GM19240 (cell line): Measurements from ENCODE around the gene CCT7.

ENCODE experiments used
- DNase-seq: peaks from one replicate; pipeline ENCODE4 v3.0.0; 2011; ENCODE audit warnings: low spot score; ENCODE audit not compliant: insufficient read length

CCT7 gene

DNA sequence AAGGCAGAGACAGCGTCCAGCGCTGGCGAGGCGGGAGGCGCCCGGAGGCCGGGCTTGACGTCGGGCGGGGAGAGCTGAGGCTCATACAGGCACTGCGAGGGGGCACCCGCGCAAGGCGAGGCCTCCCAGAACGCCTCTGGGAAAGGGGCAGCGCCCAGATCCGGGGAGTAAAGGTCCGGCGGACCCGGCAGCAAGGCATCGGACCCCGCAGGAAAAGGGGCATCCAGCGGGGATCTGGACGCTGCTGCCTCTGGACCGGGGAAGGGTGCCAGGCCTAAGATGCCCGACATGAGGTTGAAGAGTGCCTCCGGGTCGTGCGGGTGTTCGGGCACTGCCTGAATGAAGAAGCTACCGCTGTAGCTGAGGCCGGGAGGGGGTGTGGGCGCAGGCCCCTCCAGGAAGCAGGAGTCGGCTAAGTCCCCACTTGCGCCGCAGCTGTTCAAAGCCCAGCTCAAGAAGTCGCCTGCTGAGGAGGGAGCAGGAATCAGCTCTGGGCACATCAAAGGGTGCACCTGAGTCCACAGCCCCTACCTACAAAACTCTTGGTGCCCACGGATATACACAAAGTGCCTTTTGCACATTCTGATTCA, 58.3 kb downstream of the CCT7 start:
- DNase-seq, result no peak

- no peak for DNase-seq
These were observed 58.9 kb downstream of the CCT7 start for GRCh38 chr2:73292906-73293533.

DNA sequence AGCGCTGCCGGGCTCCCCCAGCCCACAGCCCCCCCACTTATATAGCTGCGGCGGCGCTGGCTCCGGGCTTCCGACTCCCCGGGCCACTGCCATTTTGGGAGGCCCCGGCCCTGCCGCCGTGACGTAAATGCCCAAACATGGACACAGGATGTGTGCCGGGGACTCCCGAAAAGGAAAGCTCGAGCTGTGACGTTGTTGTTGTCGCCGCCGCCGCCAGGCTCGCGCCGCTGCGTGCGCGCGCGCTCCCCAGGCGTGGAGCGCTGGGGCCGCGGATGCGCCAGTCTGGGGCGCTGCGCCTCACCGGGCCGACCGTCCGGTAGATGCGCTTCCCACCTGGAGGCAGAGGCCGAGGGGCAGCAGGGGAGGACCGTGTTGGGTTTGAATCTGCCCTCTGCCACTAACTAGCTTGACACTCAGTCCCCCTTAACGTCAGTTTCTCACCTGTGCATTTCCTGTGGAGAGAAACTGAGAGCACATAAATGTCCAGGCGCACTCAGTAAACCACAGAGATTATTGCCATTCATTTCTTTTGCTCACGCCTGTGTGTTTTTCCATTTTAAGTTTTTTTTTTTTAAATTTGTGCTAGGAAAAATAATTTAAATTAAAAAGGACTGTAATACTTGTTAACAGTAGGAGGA, 59.5 kb downstream of the CCT7 start, which contains the start of gene EGR4:
TSS of gene EGR4 (minus strand) at position 15 of the 638 bp plus-strand sequence. CDS start 231 bp downstream, outside the sequence.
- peak; percentile 89 for DNase-seq

GRCh38 chr2:73294239-73294638, 60.1 kb downstream of the CCT7 start:
- no peak for DNase-seq

- DNase-seq, result no peak
These were observed 61.8 kb downstream of the CCT7 start for GRCh38 chr2:73295751-73296400.

DNA sequence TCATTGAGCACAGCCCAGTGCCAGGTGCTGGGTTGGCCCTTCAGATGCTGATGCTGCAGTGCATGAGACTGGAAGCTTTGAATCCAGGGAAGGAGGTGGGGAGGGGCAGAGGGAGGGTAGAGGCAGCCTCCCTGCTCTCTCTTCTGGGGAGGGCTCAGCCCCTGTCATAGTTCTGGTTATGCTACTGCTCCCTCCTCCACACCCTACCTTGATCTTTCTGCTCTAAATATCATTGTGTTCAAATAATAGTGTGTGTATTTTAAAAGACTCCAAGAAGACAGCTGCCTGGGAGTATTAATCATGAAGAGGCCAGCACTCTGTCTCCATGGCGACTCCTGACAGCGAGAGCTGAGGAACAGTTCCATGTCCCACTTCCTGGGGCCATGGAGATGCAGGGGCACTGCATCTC, 63.0 kb downstream of the CCT7 start:
- DNase-seq, result no peak

DNA sequence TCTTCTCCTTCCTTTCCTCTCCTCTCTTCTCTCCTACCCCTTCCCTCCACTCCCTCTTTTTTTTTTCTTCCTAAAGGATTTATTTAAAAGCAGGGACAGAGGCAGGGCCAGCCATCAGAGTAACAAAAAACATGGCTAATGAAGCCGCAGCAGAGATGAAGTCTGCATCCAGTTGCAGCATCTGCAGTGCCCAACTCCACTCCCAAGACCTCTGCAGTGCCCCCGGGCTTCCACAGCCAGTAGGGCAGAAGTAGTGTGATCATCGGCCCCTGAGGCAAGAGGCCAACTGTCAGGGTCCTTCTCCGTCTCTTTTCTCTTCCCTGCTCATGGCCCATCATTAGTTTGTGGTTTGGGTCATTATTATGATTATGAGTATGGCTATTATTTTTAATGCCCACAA, 63.5 kb downstream of the CCT7 start:
- no peak for DNase-seq

- DNase-seq, result no peak
These were observed 66.8 kb downstream of the CCT7 start for GRCh38 chr2:73300926-73301325.

DNA sequence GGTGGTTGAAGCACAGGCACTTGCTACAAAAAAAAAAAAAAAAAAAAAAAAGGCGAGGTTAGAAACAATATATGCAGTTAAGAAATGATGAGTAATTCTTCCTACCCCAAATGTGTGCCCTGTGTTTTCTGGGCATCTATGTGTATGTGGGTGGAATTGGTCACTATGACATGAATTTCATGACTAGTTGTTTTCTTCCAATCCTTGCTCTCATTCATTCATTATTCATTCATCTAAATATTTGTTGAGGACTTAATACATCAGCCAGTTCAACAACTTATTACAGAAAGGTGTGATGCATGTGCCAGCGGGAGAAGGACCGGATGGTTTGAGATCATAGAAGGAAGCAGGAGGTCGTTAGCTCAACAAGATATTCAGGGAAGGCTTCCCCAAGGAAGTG, 67.5 kb downstream of the CCT7 start:
- no peak for DNase-seq
